AG04449 (cell line): ENCODE measurements around the gene NEK8.

Source experiments
- CTCF ChIA-PET: fragments of 350-600 bp; formaldehyde crosslinking; extraction: SDS; loops from one replicate; lab custom pipeline; 2021; ENCODE audit warnings: antibody characterized with exemption; lab: Yijun Ruan, JAX
- POLR2A ChIA-PET: fragments of 400-600, 350-600 bp; formaldehyde crosslinking; extraction: SDS; loops from one replicate; lab custom pipeline; 2020; ENCODE audit warnings: antibody characterized with exemption, inconsistent platforms; lab: Yijun Ruan, JAX
- DNase-seq: peaks from one replicate; pipeline ENCODE4 v3.0.0-alpha.2; 2010; ENCODE audit warnings: low read depth, low spot score
- H3K4me3 ChIP-seq: 2 replicates; pipeline ENCODE4 v1.5.1; 2011; ENCODE audit warnings: low read depth, mild to moderate bottlenecking, control low read depth, low read length
- TF ChIP-seq, protein P1 (sequence below): IDR thresholded peaks from one replicate; pipeline ENCODE4 v1.5.1; 2011; ENCODE audit warnings: mild to moderate bottlenecking, moderate library complexity, low read length, control low read depth, inconsistent platforms; ENCODE audit not compliant: insufficient read depth; ENCODE audit errors: missing control alignments

Gene NEK8

DNA sequence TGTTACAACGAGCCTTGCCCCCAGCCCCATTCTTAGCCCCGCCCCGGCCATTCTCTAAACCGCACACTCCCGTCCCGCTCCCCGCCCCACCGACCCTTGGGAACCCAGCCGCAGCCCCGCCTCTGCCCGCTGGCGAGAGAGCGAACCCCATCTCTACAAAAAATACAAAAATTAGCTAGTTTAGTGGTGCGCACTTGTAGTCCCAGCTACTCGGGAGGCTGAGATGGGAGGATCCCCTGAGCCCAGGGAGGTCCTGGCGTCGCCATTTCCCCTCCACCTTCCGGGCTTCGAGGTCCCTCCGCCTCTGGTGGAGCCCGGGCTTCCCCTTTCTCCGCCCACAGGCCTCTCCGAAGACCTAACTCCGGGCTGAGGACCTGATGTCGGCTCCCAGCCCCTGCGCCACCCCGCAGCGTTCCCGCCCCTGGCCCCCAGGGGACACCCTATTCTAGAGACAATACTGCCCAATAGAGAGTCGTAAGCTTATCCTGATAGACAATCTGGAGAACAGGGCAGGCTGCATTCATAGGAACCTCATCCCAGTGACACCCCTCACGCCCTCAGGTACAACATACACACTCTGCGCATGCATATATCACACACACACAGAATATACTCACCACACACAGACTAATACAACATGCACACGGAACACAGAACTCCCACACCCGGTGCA, 16.4 kb upstream of the NEK8 start:
- peak overlapping the region; percentile 43 for H3K4me3 ChIP-seq
- ChIA-PET CTCF (interaction anchor here (1.9 to 2.2 kb wide), 2 partner anchors 9 to 38 kb away, joined by 7 to 8 read pairs; no protein-coding TSS in a partner anchor), POLR2A (interaction anchor here (1.5 to 2.1 kb wide), 2 partner anchors 9 to 15 kb away, joined by 3 to 7 read pairs; no protein-coding TSS in a partner anchor)
- TF ChIP-seq, protein P1, sequence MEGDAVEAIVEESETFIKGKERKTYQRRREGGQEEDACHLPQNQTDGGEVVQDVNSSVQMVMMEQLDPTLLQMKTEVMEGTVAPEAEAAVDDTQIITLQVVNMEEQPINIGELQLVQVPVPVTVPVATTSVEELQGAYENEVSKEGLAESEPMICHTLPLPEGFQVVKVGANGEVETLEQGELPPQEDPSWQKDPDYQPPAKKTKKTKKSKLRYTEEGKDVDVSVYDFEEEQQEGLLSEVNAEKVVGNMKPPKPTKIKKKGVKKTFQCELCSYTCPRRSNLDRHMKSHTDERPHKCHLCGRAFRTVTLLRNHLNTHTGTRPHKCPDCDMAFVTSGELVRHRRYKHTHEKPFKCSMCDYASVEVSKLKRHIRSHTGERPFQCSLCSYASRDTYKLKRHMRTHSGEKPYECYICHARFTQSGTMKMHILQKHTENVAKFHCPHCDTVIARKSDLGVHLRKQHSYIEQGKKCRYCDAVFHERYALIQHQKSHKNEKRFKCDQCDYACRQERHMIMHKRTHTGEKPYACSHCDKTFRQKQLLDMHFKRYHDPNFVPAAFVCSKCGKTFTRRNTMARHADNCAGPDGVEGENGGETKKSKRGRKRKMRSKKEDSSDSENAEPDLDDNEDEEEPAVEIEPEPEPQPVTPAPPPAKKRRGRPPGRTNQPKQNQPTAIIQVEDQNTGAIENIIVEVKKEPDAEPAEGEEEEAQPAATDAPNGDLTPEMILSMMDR, result no peak
- DNase-seq, result no peak

DNA sequence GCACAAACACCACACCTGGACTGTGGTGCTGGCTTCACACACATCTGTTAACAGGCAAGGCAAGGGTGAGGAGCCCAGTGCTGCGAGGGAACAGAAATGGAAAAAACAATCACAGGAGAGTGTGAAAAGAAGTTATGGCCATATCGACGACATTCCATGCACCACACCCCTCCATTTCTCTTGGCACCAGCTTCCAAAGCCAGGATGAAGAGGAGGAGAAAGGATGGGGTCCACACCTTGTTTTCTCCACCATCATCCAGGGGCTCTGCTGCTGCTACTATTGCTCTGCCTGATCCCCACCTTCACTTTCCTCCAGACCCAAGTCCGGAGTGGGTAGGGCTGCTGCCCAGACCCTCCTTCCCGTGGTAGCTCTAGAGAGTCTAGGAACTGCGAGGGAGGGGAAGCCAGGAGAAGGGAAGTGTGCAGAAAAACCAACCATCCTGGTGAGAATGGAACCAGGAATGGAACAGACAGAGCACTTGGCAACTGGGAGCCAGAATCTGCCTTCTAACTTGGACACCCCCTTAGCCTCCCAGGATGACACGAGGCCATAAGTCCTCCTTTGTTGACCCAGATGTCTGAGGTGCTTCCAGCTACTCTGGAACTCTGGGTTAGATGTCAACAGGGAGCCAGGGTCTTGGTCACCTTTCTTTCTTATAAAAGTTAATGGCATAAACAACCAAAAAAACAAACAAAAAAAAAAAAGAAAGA, 15.7 kb upstream of the NEK8 start:
- TF ChIP-seq, protein P1, result no peak
- ChIA-PET POLR2A (interaction anchor here (0.6 kb wide), 2 partner anchors 9 to 47 kb away, joined by 3 read pairs; no protein-coding TSS in a partner anchor), CTCF (interaction anchor here (1.9 to 2.2 kb wide), 2 partner anchors 8 to 37 kb away, joined by 7 to 8 read pairs; no protein-coding TSS in a partner anchor)
- H3K4me3 ChIP-seq, result no peak overlapping the region
- no peak for DNase-seq

DNA sequence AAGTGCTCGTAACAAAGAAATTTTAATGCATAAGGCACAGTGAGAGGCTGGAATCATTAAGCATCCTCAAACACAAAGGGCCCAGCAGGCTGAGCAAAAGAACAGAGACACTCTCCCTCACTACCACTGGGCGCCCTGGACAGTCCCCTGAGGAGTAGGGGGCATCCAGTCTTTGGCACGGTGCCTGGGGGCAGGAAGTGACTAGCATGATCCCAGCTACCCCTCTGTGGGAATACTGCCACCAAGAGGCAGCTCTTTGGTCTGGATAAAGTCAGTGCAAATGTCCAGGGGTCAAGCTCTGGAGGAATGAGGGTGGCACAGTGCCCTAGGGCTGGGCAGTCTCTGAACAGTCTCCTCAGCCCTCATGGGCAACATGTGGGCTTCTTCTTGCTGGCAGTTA, 14.3 kb upstream of the NEK8 start:
- no peak for DNase-seq
- TF ChIP-seq, protein P1, result no peak
- CTCF ChIA-PET, result interaction anchor here (1.2 kb wide), 1 partner anchor 13 kb away, joined by 4 read pairs; no protein-coding TSS in a partner anchor
- H3K4me3 ChIP-seq, result no peak overlapping the region
- POLR2A ChIA-PET, result interaction anchor here (0.9 kb wide), 1 partner anchor 12 kb away, joined by 3 read pairs; the partner anchor contains the start of gene TLCD1

DNA sequence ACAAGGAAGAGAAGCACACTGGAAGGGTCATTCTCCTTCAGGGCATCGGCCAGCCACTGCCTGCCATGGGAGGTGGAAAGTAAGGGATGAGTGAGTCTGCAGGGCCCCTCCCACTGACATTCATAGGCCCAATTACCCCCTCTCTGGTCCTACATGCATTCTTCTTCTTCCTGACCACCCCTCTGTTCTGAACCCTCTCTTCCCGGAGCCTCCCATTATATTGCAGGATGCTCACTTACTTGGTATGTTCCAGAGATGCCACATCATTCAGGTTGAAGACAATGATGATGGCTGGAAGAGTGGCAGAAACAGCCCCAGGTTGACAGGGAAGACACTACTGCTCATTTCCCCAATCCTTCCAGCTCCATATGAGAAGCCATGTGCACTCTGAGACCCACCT, 13.4 kb upstream of the NEK8 start:
- ChIA-PET CTCF (interaction anchor here (0.7 to 2.3 kb wide), 6 partner anchors 12 to 238 kb away, joined by 3 to 8 read pairs (median 4); partner anchors contain the start of gene NEK8), POLR2A (interaction anchor here (0.9 to 1.6 kb wide), 3 partner anchors 11 to 13 kb away, joined by 3 read pairs; partner anchors contain the start of genes NEK8 and TLCD1)
- H3K4me3 ChIP-seq, result no peak overlapping the region

DNA sequence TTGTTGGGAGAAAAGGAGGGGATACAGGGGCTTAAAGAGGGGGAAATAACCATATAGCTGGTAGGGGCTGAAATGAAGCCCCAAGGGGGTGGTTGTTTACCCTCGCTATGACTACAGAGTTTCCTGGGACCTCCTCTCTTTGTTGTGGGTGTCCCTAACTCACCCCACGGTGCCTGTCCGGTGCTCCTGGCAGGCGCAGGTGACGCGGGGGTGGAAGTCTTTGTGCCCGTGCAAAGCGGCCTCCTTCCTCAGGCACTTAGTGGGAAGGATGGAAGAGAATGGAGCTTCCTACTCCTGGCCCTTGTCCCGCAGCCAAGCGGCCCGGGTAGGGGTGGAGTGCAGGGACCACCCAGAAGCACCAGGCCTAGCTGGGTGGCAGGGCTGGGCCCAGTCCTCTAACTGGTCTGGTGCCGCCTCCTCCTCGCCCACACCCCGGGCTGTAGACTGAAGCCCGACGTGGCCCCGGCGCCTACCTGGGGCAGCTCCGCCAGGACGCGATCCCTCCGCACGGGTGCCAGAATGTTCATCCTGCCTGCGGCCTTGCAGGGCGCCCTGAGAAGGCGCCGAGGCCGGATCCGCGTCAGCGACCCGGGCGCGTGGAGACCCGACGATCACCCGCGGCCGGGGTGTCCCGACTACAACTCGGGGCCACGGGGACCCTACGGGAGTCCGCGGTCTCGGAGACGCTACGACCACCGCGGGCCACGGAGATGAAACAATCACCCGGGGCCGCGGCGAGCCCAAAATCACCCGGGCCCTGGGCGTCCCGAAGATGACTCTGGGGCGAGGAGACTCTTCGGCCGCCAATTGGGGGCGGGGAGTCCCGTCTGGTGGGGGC, 11.6 kb upstream of the NEK8 start:
- ChIA-PET CTCF (interaction anchor here (0.9 to 2.3 kb wide), 4 partner anchors 10 to 236 kb away, joined by 3 to 8 read pairs (median 5); no protein-coding TSS in a partner anchor), POLR2A (interaction anchor here (1.6 kb wide), 1 partner anchor 10 kb away, joined by 3 read pairs; no protein-coding TSS in a partner anchor)
- no peak for DNase-seq
- TF ChIP-seq, protein P1, result no peak
- peak overlapping the region; percentile 88 for H3K4me3 ChIP-seq

More for the DNA sequence above, 13.4 kb upstream of the NEK8 start:
- DNase-seq, result no peak
- TF ChIP-seq, protein P1, result no peak
